H1 (cell line): Measurements from ENCODE around the gene DNAH8. TPM values are rescaled to one million over a fixed set of nuclear protein-coding genes. Genes with fewer than 3 reads are reported as not detected.

Experiments used
- CTCF ChIA-PET: fragments of 300-600 bp; sonication (Branson Sonifier 250); formaldehyde crosslinking; loops from one replicate; lab custom pipeline; 2021; ENCODE audit not compliant: partially characterized antibody; lab: Charles Lee
- POLR2A ChIA-PET: fragments of 300-600 bp; sonication (Branson Sonifier 250); formaldehyde crosslinking; loops from one replicate; lab custom pipeline; 2021; ENCODE audit warnings: inconsistent platforms; ENCODE audit not compliant: partially characterized antibody; lab: Charles Lee
- DNase-seq, 2 experiments: peaks; one replicate each; pipeline versions ENCODE4 v3.0.0 to v3.0.0-alpha.2; 2010 to 2022; ENCODE audit warnings: low spot score in 2 of 2, low read depth in 1 of 2, mixed read lengths in 1 of 2
- FAIRE-seq: peaks from 2 replicates; lab custom pipeline; 2011; peaks lifted over from hg19 to GRCh38; lab: Jason Lieb, UNC
- H2AFZ ChIP-seq: 2 replicates; pipeline ENCODE4 v1.8.1; 2012; ENCODE audit warnings: low read length, inconsistent platforms
- H2AK5ac ChIP-seq: 2 replicates; pipeline ENCODE4 v1.6.1; 2013; ENCODE audit warnings: low read depth, low read length
- H2BK120ac ChIP-seq: replicated peaks from 2 replicates; pipeline ENCODE3; 2013; ENCODE audit warnings: low read depth, low read length, inconsistent platforms
- H2BK12ac ChIP-seq: 2 replicates; pipeline ENCODE4 v1.6.1; 2013; ENCODE audit warnings: low read depth, low read length
- H2BK15ac ChIP-seq: 2 replicates; pipeline ENCODE4 v1.6.1; 2013; ENCODE audit warnings: low read length
- H2BK20ac ChIP-seq: 2 replicates; pipeline ENCODE4 v1.6.1; 2013; ENCODE audit warnings: low read length
- H2BK5ac ChIP-seq: 2 replicates; pipeline ENCODE4 v1.6.1; 2013; ENCODE audit warnings: low read depth, low read length
- H3K14ac ChIP-seq: 2 replicates; pipeline ENCODE4 v1.6.1; 2013; ENCODE audit warnings: inconsistent platforms; ENCODE audit not compliant: insufficient read length
- H3K18ac ChIP-seq: 2 replicates; pipeline ENCODE4 v1.6.1; 2013; ENCODE audit warnings: low read length; ENCODE audit errors: extremely low read depth
- H3K23ac ChIP-seq: 2 replicates; pipeline ENCODE4 v1.6.1; 2013; ENCODE audit warnings: inconsistent platforms; ENCODE audit not compliant: insufficient read length
- H3K23me2 ChIP-seq: 2 replicates; pipeline ENCODE4 v1.6.1; 2013; ENCODE audit warnings: low read depth, low read length
- H3K27ac ChIP-seq: 2 replicates; pipeline ENCODE4 v1.6.1; 2011; ENCODE audit warnings: low read depth, low read length, inconsistent platforms
- H3K27me3 ChIP-seq, 4 experiments: replicated peaks in 1 of 4; 1 replicate in 1 of 4; 2 replicates in 3 of 4; pipeline versions ENCODE4 v1.6.1 to v1.8.1; 2011 to 2013; ENCODE audit warnings: low read length in 3 of 4, mild to moderate bottlenecking in 3 of 4, inconsistent platforms in 2 of 4, mixed read lengths in 2 of 4, moderate library complexity in 1 of 4; ENCODE audit not compliant: control insufficient read depth in 3 of 4, insufficient read depth in 3 of 4; ENCODE audit errors: extremely low read depth in 1 of 4
- H3K36me3 ChIP-seq, 4 experiments: 2 replicates each; pipeline versions ENCODE4 v1.6.1 to v1.8.1; 2011 to 2013; ENCODE audit warnings: mild to moderate bottlenecking in 4 of 4, low read length in 3 of 4, moderate library complexity in 2 of 4, control low read depth in 1 of 4, inconsistent platforms in 1 of 4; ENCODE audit not compliant: insufficient read depth in 4 of 4, control insufficient read depth in 2 of 4
- H3K4ac ChIP-seq: replicated peaks from 2 replicates; pipeline ENCODE3; 2013; ENCODE audit warnings: low read length, low read depth, mixed read lengths, inconsistent platforms; ENCODE audit not compliant: insufficient read length
- H3K4me1 ChIP-seq, 4 experiments: replicated peaks in 1 of 4; 1 replicate in 1 of 4; 2 replicates in 3 of 4; pipeline versions ENCODE4 v1.6.1 to v1.8.1; 2011 to 2013; ENCODE audit warnings: low read length in 3 of 4, inconsistent platforms in 2 of 4, mixed read lengths in 1 of 4; ENCODE audit not compliant: insufficient read depth in 4 of 4, control insufficient read depth in 3 of 4
- H3K4me2 ChIP-seq, 2 experiments: 2 replicates each; pipeline versions ENCODE4 v1.6.1 to v1.8.1; 2011 to 2013; ENCODE audit warnings: low read depth in 2 of 2, low read length in 2 of 2, control low read depth in 1 of 2, inconsistent platforms in 1 of 2, mild to moderate bottlenecking in 1 of 2; ENCODE audit not compliant: insufficient read depth in 1 of 2
- H3K4me3 ChIP-seq, 4 experiments: fragments of 200-600, 300-600 bp in 1 of 4; sonication (generic), shearing (Covaris generic), sonication (Bioruptor Twin) in 1 of 4; 2 replicates each; pipeline versions ENCODE4 v1.5.1 to v1.8.1; 2011 to 2016; ENCODE audit warnings: low read length in 4 of 4, low read depth in 3 of 4, control low read depth in 2 of 4, inconsistent platforms in 2 of 4, mild to moderate bottlenecking in 2 of 4, mixed read lengths in 1 of 4, moderate library complexity in 1 of 4; ENCODE audit not compliant: insufficient read depth in 2 of 4; ENCODE audit errors: extremely low read depth in 1 of 4
- H3K56ac ChIP-seq: replicated peaks from 2 replicates; pipeline ENCODE3; 2013; ENCODE audit warnings: low read depth, mild to moderate bottlenecking, mixed read lengths, low read length, inconsistent platforms; ENCODE audit not compliant: insufficient read length
- H3K79me1 ChIP-seq: 2 replicates; pipeline ENCODE4 v1.6.1; 2013; ENCODE audit warnings: low read depth, low read length, control low read depth
- H3K79me2 ChIP-seq, 2 experiments: 2 replicates each; pipeline versions ENCODE4 v1.6.1 to v1.8.1; 2012 to 2013; ENCODE audit warnings: low read length in 2 of 2, mild to moderate bottlenecking in 2 of 2, inconsistent platforms in 1 of 2; ENCODE audit not compliant: insufficient read depth in 2 of 2, control insufficient read depth in 1 of 2
- H3K9ac ChIP-seq, 4 experiments: replicated peaks in 1 of 4; 1 replicate in 1 of 4; 2 replicates in 3 of 4; pipeline versions ENCODE4 v1.6.1 to v1.8.1; 2011 to 2013; ENCODE audit warnings: low read depth in 3 of 4, low read length in 3 of 4, control low read depth in 2 of 4, mild to moderate bottlenecking in 2 of 4, moderate library complexity in 2 of 4, inconsistent platforms in 1 of 4; ENCODE audit errors: extremely low read depth in 1 of 4
- H3K9me3 ChIP-seq, 2 experiments: 2 replicates each; pipeline versions ENCODE4 v1.6.1 to v1.8.1; 2012 to 2013; ENCODE audit warnings: mild to moderate bottlenecking in 2 of 2, moderate library complexity in 2 of 2, control low read depth in 1 of 2, inconsistent platforms in 1 of 2, low read depth in 1 of 2, low read length in 1 of 2, mixed read lengths in 1 of 2; ENCODE audit not compliant: insufficient read depth in 2 of 2
- H4K20me1 ChIP-seq, 2 experiments: replicated peaks in 1 of 2; 2 replicates each; pipeline versions ENCODE3 to v1.8.1; 2011 to 2013; ENCODE audit warnings: inconsistent platforms in 2 of 2, low read length in 2 of 2, mild to moderate bottlenecking in 1 of 2; ENCODE audit not compliant: insufficient read depth in 2 of 2, control insufficient read depth in 1 of 2
- H4K5ac ChIP-seq: 2 replicates; pipeline ENCODE4 v1.6.1; 2013; ENCODE audit warnings: low read length, low read depth, mixed read lengths, inconsistent platforms; ENCODE audit not compliant: insufficient read length
- H4K8ac ChIP-seq: 2 replicates; pipeline ENCODE4 v1.8.0; 2013; ENCODE audit warnings: mild to moderate bottlenecking, moderate library complexity, low read length, inconsistent platforms; ENCODE audit not compliant: insufficient read depth; ENCODE audit errors: extremely low read depth
- H4K91ac ChIP-seq: replicated peaks from 2 replicates; pipeline ENCODE3; 2013; ENCODE audit warnings: low read length, mixed read lengths, inconsistent platforms; ENCODE audit not compliant: insufficient read length
- CEBPB ChIP-seq: IDR thresholded peaks from 2 replicates; pipeline ENCODE4 v1.6.1; 2012; ENCODE audit warnings: low read depth, low read length
- CTBP2 ChIP-seq: IDR thresholded peaks from 2 replicates; pipeline ENCODE4 v1.7.0; 2011; ENCODE audit warnings: borderline replicate concordance, mild to moderate bottlenecking, moderate library complexity, mixed read lengths, low read length; ENCODE audit not compliant: insufficient read depth, insufficient read length
- RAD21 ChIP-seq, 2 experiments: IDR thresholded peaks in 1 of 2; conservative IDR thresholded peaks in 1 of 2; 2 replicates each; pipeline ENCODE4 v1.6.1; 2011; ENCODE audit warnings: low read depth in 2 of 2, low read length in 2 of 2, improper control_type of control experiment in 1 of 2, inconsistent platforms in 1 of 2, mild to moderate bottlenecking in 1 of 2, moderate library complexity in 1 of 2
- YY1 ChIP-seq: IDR thresholded peaks from 2 replicates; pipeline ENCODE4 v1.6.1; 2011; ENCODE audit warnings: low read depth, mild to moderate bottlenecking, low read length
- WGBS, 2 experiments: shearing (Covaris generic) in 1 of 2; methylation state at CpG; one replicate each; pipeline versions ENCODE4 v1.1.6 to v1.1.7; 2013 to 2015; ENCODE audit warnings: low lambda C conversion rate in 2 of 2, mixed read lengths in 2 of 2, inconsistent platforms in 1 of 2, low coverage in 1 of 2, missing lambda C conversion rate in 1 of 2; ENCODE audit not compliant: insufficient replicate concordance in 2 of 2, insufficient coverage in 1 of 2, insufficient read length in 1 of 2; ENCODE audit errors: extremely low coverage in 1 of 2, missing lambda C conversion rate in 1 of 2; 5-methylcytosine and 5-hydroxymethylcytosine counted together
- polyA plus RNA-seq, 7 experiments: library from polyadenylated mRNA; depleted of rRNA in 3 of 7; stranded (reverse) in 5 of 7; unstranded in 2 of 7; fragments of >200 nt in 5 of 7; fragments of 200-250 nt in 2 of 7; gene quantifications; 1 replicate in 5 of 7; 2 replicates in 1 of 7; 4 replicates in 1 of 7; pipeline versions ENCODE4 v1.2.1 to v1.2.3, GENCODE V29; 2011 to 2013; ENCODE audit warnings: missing spikeins in 2 of 7, mixed read lengths in 2 of 7
- total RNA-seq: library from RNA; stranded (reverse); fragmentation: NEBNext Ultra II Directional; extraction: Animal tissue kit (Norgen Biotek cat#: 25700); gene quantifications from 2 replicates; pipeline ENCODE4 v1.2.1, GENCODE V29; 2021
- TF ChIP-seq, protein P1 (sequence below), 3 experiments: IDR thresholded peaks; 1 replicate in 2 of 3; 2 replicates in 1 of 3; pipeline versions ENCODE4 v1.5.1 to v1.6.1; 2011; ENCODE audit warnings: low read length in 3 of 3, mild to moderate bottlenecking in 3 of 3, inconsistent platforms in 2 of 3, low read depth in 1 of 3, moderate library complexity in 1 of 3; ENCODE audit not compliant: insufficient read depth in 1 of 3; ENCODE audit errors: control extremely low read depth in 1 of 3

The DNAH8 gene
- total and polyA plus RNA-seq, 2 of the 8 experiments (the other 6 are each of a cell fraction or from before 2014, with no cell fraction given) = under 0.01 TPM; not detected in 1

DNA sequence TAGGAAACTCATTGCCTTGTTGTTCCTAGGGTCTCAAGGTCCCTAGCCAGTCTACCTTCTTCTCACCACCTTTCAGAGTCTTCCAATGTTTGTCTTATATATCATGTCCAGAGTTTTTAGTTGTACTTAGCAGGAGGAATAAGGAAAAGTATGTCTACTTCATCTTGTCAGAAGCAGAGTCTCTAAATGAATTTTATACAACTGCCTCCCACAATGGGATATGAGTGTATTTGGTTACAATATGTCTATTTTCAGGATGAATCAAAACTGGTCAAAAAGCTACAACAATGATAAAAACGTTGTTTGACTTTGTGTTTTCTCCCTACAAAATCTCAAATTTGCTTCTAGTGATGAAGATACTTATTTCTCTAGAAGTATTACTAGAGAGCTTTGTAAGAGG is 19.2 kb upstream of the DNAH8 start:
- no peak overlapping the region for H2BK120ac ChIP-seq
- H2AFZ ChIP-seq = no peak overlapping the region
- H2AK5ac ChIP-seq = no peak overlapping the region
- no peak overlapping the region for H4K8ac ChIP-seq
- no peaks in the 10 kb centered on the region for H3K4me1 ChIP-seq
- H2BK5ac ChIP-seq = no peak overlapping the region
- ChIA-PET CTCF (interaction anchor here (0.8 kb wide), 1 partner anchor 243 kb away, joined by 3 read pairs; no protein-coding TSS in a partner anchor), POLR2A (interaction anchor here (0.6 kb wide), 1 partner anchor 31 kb away, joined by 3 read pairs; no protein-coding TSS in a partner anchor)
- no peak overlapping the region for H4K91ac ChIP-seq
- WGBS, 2 experiments = 80% methylated on average over 1 of the region's 1 CpG; no CpG with 5 or more reads in 1 of the 2 experiments
- peaks cover 0 to 11% (median 3%) of the 10 kb centered on the region in 4 experiments; a peak in 2 of 8 replicates for H3K36me3 ChIP-seq
- no peaks in the 10 kb centered on the region for H3K23me2 ChIP-seq
- H3K27ac ChIP-seq = no peak overlapping the region
- H3K9ac ChIP-seq = no peak overlapping the region
- H3K14ac ChIP-seq = no peak overlapping the region
- no peak overlapping the region for H4K5ac ChIP-seq
- no peak overlapping the region for H2BK12ac ChIP-seq
- no peaks in the 10 kb centered on the region for H3K27me3 ChIP-seq
- no peak overlapping the region for H3K18ac ChIP-seq
- no peak overlapping the region for H3K4me3 ChIP-seq
- H3K4ac ChIP-seq = no peak overlapping the region
- peaks cover 0 to 8% of the 10 kb centered on the region in 2 experiments for H4K20me1 ChIP-seq
- H3K79me2 ChIP-seq = peaks cover 0 to 77% of the 10 kb centered on the region in 2 experiments; a peak in 2 of 4 replicates
- FAIRE-seq (peak; percentile 19), DNase-seq (no peak)
- peaks cover 3% of the 10 kb centered on the region; the same call in 1 of the 2 replicates for H3K79me1 ChIP-seq
- no peak overlapping the region for H3K23ac ChIP-seq
- H3K4me2 ChIP-seq = no peak overlapping the region
- no peak overlapping the region for H3K56ac ChIP-seq
- no peak overlapping the region for H2BK20ac ChIP-seq
- TF ChIP-seq YY1 = no peak
- no peak for TF ChIP-seq CTBP2
- no peak for TF ChIP-seq RAD21 (IDR thresholded peaks at IDR 0.05 in 1 of 2, conservative IDR thresholded peaks at IDR 0.05 in 1 of 2; ENCODE audit: low read depth in 2 of 2, low read length in 2 of 2)
- no peak for TF ChIP-seq CEBPB
- TF ChIP-seq, protein P1, sequence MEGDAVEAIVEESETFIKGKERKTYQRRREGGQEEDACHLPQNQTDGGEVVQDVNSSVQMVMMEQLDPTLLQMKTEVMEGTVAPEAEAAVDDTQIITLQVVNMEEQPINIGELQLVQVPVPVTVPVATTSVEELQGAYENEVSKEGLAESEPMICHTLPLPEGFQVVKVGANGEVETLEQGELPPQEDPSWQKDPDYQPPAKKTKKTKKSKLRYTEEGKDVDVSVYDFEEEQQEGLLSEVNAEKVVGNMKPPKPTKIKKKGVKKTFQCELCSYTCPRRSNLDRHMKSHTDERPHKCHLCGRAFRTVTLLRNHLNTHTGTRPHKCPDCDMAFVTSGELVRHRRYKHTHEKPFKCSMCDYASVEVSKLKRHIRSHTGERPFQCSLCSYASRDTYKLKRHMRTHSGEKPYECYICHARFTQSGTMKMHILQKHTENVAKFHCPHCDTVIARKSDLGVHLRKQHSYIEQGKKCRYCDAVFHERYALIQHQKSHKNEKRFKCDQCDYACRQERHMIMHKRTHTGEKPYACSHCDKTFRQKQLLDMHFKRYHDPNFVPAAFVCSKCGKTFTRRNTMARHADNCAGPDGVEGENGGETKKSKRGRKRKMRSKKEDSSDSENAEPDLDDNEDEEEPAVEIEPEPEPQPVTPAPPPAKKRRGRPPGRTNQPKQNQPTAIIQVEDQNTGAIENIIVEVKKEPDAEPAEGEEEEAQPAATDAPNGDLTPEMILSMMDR (IDR thresholded peaks at IDR 0.05; ENCODE audit: control extremely low read depth in 1 of 3, insufficient read depth in 1 of 3, low read depth in 1 of 3, low read length in 3 of 3) = no peak
- peaks cover 0 to 6% of the 10 kb centered on the region in 2 experiments; a peak in 1 of 4 replicates for H3K9me3 ChIP-seq
- no peak overlapping the region for H2BK15ac ChIP-seq
